HG02943 (cell line): ENCODE measurements around the gene TTLL8.
"Not testable (repeated sequence)": the region's sequence is repeated elsewhere in the genome, so short reads cannot be mapped to it uniquely, and the experiment has no call there.

ENCODE experiments used
- ATAC-seq: cut with Tn5 transposase; IDR thresholded peaks from one replicate; pipeline ENCODE4 v1.9.1; 2021; ENCODE audit warnings: mild to moderate bottlenecking, low read depth, moderate library complexity; ENCODE audit not compliant: unreplicated experiment

The TTLL8 gene

GRCh38 chr22:49993649-49994360 lies 64.3 kb downstream of the TTLL8 start:
- ATAC-seq = no peak

- no peak for ATAC-seq
Observed at GRCh38 chr22:49992921-49993648, 65.0 kb downstream of the TTLL8 start.

GRCh38 chr22:49991907-49992533 lies 66.1 kb downstream of the TTLL8 start:
- ATAC-seq = no peak

- no peak for ATAC-seq
Observed at GRCh38 chr22:49991167-49991566, 66.9 kb downstream of the TTLL8 start.

GRCh38 chr22:49989826-49990225 lies 68.3 kb downstream of the TTLL8 start:
- not testable (repeated sequence) for ATAC-seq

- ATAC-seq = no peak
Observed at GRCh38 chr22:49986325-49986724, 71.8 kb downstream of the TTLL8 start.

- ATAC-seq = no peak
Observed at GRCh38 chr22:49983148-49984042, 74.7 kb downstream of the TTLL8 start.

- ATAC-seq = not testable (repeated sequence)
Observed at GRCh38 chr22:49981799-49982198, 76.3 kb downstream of the TTLL8 start.

- no peak for ATAC-seq
Observed at GRCh38 chr22:49979587-49980264, 78.4 kb downstream of the TTLL8 start.

GRCh38 chr22:49977578-49977977 lies 80.5 kb downstream of the TTLL8 start:
- ATAC-seq = no peak

GRCh38 chr22:49976439-49977175 lies 81.5 kb downstream of the TTLL8 start:
- no peak for ATAC-seq

GRCh38 chr22:49975543-49976389 lies 82.3 kb downstream of the TTLL8 start:
- no peak for ATAC-seq

- ATAC-seq = no peak
Observed at GRCh38 chr22:49973018-49973961, 84.8 kb downstream of the TTLL8 start.

- no peak for ATAC-seq
Observed at GRCh38 chr22:49972163-49973017, 85.7 kb downstream of the TTLL8 start.

- peak; percentile 15 for ATAC-seq
Observed at GRCh38 chr22:49971232-49972162, 86.6 kb downstream of the TTLL8 start.
